ENCODE measurements around the gene FAM110A.

Gene FAM110A

GRCh38 chr20:869606-870005, 36.1 kb downstream of the FAM110A start:
- FAIRE-seq (no peak), DNase-seq (ENCODE audit: extremely low spot score, insufficient read length, low read depth) (no peak)

DNA sequence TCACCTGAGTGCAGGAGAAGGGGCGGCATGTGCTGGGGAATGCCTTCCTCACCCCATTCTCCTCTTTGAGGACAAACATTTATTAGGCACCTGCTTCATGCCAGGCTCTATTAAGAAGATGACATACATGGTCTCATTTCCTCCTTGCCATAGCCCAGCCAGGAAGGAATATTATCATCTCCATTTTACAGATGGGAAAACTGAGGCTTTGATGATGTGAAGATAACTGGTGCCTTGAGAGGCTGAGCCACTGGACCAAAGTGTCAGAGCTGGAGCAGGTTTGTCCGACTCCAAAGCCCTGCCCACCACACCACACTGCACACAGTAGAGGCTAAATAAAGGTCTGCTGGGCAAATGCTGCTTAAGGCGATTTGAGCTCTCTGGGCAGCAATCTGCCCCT, 37.2 kb downstream of the FAM110A start:
- DNase-seq (ENCODE audit: extremely low spot score, insufficient read length, low read depth) (no peak), FAIRE-seq (no peak)

GRCh38 chr20:871436-871835, 37.9 kb downstream of the FAM110A start:
- no peak for FAIRE-seq
- no peak for DNase-seq (ENCODE audit: extremely low spot score, insufficient read length, low read depth)

GRCh38 chr20:871948-872347, 38.4 kb downstream of the FAM110A start:
- FAIRE-seq (no peak), DNase-seq (ENCODE audit: extremely low spot score, insufficient read length, low read depth) (no peak)

GRCh38 chr20:872855-873520, 39.5 kb downstream of the FAM110A start:
- DNase-seq (ENCODE audit: extremely low spot score, insufficient read length, low read depth) (no peak), FAIRE-seq (no peak)

DNA sequence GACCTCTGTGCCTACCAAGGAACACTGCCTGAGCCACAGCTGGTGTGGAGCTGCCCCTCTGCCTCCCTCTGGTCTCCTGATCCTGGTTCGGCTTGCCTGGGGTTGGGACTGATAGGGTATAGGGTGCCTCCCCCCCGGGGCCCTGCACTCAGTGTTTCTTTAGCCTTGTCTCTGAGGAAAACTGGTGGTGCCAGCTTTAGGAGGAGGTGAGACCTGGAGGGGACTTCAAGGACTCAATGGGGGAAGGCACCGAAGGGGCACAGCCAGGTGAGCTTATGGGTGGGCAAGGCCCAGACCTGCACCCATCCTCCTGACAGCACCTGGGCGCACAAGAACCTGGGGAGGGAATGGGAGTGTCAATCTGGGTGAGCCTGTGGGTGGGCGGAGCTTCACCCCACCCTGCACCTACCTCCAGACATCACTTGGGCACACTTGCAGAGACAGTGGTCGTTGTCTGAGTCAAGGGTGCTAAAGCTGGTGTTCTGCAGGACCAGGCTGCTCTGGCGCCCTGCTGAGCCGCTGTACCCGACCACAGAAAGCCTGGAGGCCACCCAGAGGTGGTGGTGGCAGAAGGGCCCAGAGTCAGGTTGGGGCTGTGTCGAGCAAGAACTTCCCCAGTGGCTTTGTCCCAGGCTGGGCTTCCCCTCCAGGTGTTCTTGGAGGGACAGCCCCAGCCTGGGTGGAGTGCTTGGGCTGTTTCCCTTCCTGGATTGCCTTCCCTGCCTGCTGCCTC, 40.5 kb downstream of the FAM110A start:
- DNase-seq (ENCODE audit: extremely low spot score, insufficient read length, low read depth) (no peak), FAIRE-seq (no peak)

DNA sequence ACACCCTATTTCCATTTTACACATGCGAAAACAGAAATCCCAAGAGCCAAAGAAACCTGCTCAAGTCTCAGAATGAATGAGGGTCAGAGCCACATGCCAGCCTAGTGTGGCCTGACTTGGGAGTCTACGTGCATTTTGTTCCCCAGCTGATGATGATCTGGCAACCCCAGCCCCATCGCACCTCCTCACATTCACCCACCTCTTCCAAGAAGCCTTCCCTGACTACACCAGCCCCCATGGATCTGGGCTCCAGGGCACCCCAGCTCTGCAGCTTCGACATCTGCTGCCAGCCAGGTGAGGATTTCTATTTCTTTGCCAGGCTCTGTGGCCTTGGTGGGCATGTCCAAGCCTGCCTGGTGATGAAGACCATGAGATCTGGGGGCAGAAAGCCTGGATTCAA, 41.6 kb downstream of the FAM110A start:
- no peak for FAIRE-seq

DNA sequence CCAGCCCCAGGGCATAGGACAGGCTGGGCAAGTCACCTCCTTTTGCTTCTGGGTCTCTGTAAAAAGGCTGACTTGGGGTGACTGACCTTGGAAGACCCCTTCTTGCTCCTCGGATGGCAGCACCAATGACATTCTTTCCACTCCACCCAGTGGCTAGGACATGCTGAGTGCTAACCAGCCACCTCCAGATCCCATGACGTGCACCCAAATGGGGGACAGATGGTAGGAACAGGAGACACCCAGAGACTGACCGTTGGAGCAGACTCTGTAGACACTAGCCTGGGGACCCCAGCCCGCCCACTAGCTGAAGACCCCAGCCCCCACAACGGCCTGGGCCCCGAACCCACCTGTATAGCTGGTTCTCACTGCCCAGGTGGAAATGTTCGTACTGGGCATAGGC, 44.3 kb downstream of the FAM110A start:
- no peak for FAIRE-seq
- no peak for DNase-seq (ENCODE audit: extremely low spot score, insufficient read length, low read depth)

More for the DNA sequence above, 41.6 kb downstream of the FAM110A start:
- DNase-seq (ENCODE audit: extremely low spot score, insufficient read length, low read depth) = no peak

- no peak for FAIRE-seq
- no peak for DNase-seq (ENCODE audit: extremely low spot score, insufficient read length, low read depth)
Measured at GRCh38 chr20:878511-879307, 45.2 kb downstream of the FAM110A start.

- DNase-seq (ENCODE audit: extremely low spot score, insufficient read length, low read depth) (no peak), FAIRE-seq (no peak)
Measured at GRCh38 chr20:879626-880025, 46.1 kb downstream of the FAM110A start.

DNA sequence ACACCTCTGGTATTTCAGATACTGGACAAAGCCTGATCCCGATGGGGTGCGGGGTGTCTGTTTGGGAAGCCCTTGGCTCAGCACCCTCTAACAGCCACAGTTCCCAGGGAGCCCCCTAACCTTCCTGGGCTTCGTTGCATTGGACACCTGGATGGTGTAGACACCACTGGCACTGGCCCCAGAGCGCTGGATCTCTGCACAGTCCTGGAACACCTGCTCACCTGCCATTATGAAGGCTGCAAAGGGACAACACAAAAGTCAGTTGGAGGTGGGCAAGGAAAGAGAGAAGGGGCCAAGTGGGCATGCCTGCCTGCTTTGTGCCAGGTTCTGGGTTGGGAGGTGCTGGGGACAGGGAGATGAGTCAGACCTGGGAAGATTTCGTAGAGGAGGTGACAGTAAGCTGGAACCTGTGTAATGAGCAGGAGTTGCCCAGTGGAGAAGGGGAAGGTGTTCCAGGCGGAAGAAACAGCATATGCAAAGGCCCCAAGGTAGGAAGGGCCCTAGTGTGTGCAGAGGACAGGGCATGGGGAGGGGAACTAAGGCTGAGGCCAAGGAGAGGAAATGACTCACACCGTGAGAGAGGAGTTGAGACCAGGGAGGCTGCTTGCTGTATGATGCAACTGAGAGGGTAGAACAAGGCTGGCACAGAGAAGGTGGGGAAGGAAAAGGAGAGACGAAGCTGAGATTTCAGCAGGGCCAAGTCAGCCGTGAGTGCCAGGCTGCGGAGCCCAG, 47.7 kb downstream of the FAM110A start:
- FAIRE-seq (peak; percentile 12), DNase-seq (ENCODE audit: extremely low spot score, insufficient read length, low read depth) (no peak)

DNA sequence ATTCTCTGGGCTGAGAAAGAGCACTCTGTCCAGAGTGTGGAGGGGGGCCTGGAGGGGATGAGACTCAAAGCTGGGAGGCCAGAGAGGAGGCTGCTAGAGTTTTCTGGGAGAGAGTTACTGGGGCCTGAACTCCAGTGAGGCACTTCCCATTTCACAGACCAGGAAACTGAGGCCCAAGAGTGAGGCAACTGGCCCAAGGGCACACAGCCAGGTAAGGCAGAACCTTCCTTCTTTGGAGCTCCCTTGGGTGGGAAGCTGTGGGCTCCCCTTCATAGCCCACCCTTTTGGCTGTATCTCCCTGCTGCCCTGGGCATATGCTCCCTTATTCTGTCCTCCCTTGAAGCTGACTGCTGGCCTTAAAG, 48.2 kb downstream of the FAM110A start:
- no peak for FAIRE-seq
- no peak for DNase-seq (ENCODE audit: extremely low spot score, insufficient read length, low read depth)

GRCh38 chr20:884983-885952, 51.8 kb downstream of the FAM110A start:
- no peak for DNase-seq (ENCODE audit: extremely low spot score, insufficient read length, low read depth)
- FAIRE-seq = no peak

GRCh38 chr20:887137-887536, 53.6 kb downstream of the FAM110A start:
- FAIRE-seq (no peak), DNase-seq (ENCODE audit: extremely low spot score, insufficient read length, low read depth) (no peak)

DNA sequence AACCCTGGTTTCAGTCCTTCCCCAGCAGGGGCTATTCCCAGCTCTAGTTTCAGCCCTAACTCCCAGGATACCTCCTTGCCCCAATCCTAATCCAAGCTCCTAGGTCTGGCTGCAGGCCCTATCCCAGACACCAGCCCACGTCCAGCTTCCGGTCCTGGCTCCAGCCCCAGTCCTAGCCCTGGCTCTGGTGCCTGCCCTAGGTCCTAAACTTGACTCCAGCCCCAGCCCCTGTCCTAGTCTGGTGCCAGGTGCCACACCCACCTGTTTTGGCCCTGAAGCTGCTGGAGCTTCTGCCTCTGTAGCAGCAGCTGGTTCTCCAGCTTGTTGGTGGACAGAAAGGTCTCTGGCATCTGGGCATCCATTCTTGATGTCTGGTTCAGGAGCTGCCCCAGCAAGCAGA, 54.5 kb downstream of the FAM110A start:
- no peak for FAIRE-seq
- DNase-seq (ENCODE audit: extremely low spot score, insufficient read length, low read depth) = no peak

DNA sequence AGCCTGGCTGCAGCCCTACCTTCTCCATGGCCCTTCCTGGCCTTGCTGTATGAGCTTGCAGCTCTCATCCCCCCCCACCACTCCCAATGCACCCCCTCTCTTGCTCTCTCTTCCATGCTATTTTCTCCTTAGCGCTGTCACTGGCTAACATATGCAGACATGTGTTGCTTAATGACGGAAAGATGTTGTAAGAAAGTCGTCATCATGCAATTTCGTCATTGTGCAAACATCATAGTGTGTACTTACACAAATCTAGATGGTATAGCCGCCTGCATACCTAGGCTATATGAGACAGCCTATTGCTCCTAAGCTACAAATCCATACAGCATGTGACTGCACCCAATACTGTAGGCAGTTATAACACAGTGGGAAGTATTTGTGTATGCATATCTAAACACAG, 55.6 kb downstream of the FAM110A start:
- DNase-seq (ENCODE audit: extremely low spot score, insufficient read length, low read depth) = no peak
- FAIRE-seq = no peak

DNA sequence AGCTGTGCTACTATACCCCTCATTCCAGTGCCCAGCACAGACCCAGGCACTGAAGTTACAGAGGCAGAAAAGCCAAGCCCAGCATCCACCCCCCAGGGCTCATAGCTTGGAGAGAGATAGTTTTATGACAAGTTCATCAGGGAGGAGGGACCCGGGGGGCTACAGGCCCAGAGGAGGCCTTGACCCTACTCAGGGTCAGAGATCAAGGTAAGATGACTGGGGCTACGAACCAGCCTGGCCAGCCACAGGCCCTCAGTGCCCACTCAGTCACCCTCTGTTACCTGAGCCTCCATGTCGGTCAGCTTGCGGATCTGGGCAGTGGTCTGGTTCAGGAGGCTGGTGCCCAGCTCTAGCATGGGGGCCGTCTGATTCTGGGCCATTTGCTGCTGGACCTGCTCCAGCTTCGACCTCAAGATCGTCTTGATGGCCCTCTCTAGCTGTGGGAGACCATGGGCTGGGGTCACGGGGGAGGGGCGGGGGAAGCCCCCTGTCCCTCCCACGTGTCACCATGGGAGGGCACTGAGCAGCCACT, 56.5 kb downstream of the FAM110A start:
- FAIRE-seq (no peak), DNase-seq (ENCODE audit: extremely low spot score, insufficient read length, low read depth) (no peak)

DNA sequence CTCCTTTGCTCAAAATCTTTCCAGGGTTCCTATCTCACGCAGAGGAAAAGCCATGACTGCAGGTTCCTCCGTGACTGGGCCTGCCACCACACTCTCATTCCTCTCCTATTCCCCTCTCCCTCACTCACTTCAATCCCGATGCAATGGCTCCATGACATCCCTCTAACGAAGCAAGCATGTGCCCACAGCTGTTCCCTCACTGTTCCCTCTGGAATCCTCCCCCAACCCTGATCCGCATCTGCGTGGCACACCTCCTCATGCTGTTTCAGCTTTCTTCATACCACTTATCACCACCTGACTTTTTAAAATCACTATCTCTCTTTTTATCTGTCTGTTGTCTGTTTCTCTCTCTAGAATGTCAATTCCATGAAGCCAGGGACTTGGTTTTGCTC, 57.1 kb downstream of the FAM110A start:
- DNase-seq (ENCODE audit: extremely low spot score, insufficient read length, low read depth) = no peak
- no peak for FAIRE-seq

DNA sequence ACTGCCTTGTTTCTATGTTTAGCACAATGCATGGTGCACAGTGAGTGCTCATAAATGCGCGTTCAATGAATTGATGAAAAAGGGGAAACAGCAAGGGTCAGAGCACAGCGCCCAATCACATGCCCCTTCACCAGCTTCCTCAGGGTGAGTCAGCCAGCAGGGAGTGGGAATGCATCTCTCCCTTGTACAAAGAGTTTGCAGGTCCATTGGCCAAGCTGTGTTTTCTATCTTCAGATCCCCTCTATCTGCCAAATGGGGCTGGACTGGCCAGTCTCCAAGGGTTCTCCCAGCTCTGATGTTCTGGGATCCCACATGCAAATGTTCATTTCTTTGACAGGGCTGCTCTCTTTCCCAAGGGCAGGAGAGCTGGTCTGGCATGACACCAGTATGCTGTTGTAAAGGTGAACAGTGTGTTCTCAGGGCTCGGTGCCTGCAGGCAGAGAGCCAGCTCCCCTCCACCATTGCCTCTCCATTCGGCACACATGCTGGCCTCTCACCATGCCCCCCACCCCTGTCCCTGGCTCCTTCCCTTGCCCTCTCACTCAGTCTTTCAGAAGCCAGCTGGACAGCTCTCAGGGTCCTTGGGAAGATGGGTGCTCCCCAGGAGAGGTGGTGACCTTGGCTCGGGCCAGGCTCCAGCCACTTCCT, 57.7 kb downstream of the FAM110A start:
- no peak for FAIRE-seq
- no peak for DNase-seq (ENCODE audit: extremely low spot score, insufficient read length, low read depth)
